SK-N-SH treated with all-trans-retinoic acid at 6 μM for 48 hours (cell line): ENCODE data around the gene ABCG2.

Experiments used
- CSDC2 ChIP-seq: fragments of 250-450 bp; sonication (Bioruptor Pico); IDR thresholded peaks from 2 replicates; pipeline ENCODE4 v1.5.0; 2020; ENCODE audit warnings: mild to moderate bottlenecking, moderate library complexity
- TF ChIP-seq, protein P1 (sequence below): fragments of 250-450 bp; sonication (Bioruptor Pico); IDR thresholded peaks from 2 replicates; pipeline ENCODE4 v1.5.1; 2021; ENCODE audit warnings: mild to moderate bottlenecking, moderate library complexity
- TF ChIP-seq, protein P2 (sequence below): fragments of 250-450 bp; sonication (Bioruptor Pico); IDR thresholded peaks from 2 replicates; pipeline ENCODE4 v1.8.0; 2020; ENCODE audit warnings: mild to moderate bottlenecking, moderate library complexity, borderline replicate concordance
- TF ChIP-seq, protein P3 (sequence below): fragments of 250-450 bp; sonication (Bioruptor Pico); IDR thresholded peaks from 2 replicates; pipeline ENCODE4 v1.5.0; 2020; ENCODE audit warnings: mild to moderate bottlenecking, moderate library complexity

DNA sequence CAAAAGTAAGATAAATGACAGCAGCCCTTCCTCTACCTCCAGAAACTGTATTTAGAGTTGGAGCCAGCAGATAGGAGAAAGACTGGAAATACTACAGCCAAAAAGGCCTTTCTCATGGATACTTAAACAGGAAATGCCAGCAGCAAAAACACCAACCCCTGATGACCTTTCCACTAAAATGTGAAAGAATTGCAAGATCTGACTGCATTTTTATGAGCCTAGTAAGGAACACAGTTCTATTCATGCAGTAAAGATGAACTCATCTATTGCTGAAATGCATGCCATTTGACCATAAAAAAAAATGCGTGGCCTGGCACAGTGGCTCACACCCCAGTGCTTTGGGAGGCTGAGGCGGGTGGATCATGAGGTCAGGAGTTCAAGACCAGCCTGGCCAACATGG lies 19.9 kb downstream of the ABCG2 start:
- TF ChIP-seq CSDC2: no peak
- TF ChIP-seq, protein P1, sequence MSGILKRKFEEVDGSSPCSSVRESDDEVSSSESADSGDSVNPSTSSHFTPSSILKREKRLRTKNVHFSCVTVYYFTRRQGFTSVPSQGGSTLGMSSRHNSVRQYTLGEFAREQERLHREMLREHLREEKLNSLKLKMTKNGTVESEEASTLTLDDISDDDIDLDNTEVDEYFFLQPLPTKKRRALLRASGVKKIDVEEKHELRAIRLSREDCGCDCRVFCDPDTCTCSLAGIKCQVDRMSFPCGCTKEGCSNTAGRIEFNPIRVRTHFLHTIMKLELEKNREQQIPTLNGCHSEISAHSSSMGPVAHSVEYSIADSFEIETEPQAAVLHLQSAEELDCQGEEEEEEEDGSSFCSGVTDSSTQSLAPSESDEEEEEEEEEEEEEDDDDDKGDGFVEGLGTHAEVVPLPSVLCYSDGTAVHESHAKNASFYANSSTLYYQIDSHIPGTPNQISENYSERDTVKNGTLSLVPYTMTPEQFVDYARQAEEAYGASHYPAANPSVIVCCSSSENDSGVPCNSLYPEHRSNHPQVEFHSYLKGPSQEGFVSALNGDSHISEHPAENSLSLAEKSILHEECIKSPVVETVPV (CRISPR knock-in tag): no peak
- TF ChIP-seq, protein P2, sequence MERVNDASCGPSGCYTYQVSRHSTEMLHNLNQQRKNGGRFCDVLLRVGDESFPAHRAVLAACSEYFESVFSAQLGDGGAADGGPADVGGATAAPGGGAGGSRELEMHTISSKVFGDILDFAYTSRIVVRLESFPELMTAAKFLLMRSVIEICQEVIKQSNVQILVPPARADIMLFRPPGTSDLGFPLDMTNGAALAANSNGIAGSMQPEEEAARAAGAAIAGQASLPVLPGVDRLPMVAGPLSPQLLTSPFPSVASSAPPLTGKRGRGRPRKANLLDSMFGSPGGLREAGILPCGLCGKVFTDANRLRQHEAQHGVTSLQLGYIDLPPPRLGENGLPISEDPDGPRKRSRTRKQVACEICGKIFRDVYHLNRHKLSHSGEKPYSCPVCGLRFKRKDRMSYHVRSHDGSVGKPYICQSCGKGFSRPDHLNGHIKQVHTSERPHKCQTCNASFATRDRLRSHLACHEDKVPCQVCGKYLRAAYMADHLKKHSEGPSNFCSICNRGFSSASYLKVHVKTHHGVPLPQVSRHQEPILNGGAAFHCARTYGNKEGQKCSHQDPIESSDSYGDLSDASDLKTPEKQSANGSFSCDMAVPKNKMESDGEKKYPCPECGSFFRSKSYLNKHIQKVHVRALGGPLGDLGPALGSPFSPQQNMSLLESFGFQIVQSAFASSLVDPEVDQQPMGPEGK (CRISPR knock-in tag): no peak
- TF ChIP-seq, protein P3, sequence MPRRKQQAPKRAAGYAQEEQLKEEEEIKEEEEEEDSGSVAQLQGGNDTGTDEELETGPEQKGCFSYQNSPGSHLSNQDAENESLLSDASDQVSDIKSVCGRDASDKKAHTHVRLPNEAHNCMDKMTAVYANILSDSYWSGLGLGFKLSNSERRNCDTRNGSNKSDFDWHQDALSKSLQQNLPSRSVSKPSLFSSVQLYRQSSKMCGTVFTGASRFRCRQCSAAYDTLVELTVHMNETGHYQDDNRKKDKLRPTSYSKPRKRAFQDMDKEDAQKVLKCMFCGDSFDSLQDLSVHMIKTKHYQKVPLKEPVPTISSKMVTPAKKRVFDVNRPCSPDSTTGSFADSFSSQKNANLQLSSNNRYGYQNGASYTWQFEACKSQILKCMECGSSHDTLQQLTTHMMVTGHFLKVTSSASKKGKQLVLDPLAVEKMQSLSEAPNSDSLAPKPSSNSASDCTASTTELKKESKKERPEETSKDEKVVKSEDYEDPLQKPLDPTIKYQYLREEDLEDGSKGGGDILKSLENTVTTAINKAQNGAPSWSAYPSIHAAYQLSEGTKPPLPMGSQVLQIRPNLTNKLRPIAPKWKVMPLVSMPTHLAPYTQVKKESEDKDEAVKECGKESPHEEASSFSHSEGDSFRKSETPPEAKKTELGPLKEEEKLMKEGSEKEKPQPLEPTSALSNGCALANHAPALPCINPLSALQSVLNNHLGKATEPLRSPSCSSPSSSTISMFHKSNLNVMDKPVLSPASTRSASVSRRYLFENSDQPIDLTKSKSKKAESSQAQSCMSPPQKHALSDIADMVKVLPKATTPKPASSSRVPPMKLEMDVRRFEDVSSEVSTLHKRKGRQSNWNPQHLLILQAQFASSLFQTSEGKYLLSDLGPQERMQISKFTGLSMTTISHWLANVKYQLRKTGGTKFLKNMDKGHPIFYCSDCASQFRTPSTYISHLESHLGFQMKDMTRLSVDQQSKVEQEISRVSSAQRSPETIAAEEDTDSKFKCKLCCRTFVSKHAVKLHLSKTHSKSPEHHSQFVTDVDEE (CRISPR knock-in tag): no peak
